ENCODE results near the gene ATP6V1B1. TPM values are rescaled to one million over a fixed set of nuclear protein-coding genes. Genes with fewer than 3 reads are reported as not detected.

ATP6V1B1 gene
- total RNA-seq, 1 donor from 2014 or later: not detected

DNA sequence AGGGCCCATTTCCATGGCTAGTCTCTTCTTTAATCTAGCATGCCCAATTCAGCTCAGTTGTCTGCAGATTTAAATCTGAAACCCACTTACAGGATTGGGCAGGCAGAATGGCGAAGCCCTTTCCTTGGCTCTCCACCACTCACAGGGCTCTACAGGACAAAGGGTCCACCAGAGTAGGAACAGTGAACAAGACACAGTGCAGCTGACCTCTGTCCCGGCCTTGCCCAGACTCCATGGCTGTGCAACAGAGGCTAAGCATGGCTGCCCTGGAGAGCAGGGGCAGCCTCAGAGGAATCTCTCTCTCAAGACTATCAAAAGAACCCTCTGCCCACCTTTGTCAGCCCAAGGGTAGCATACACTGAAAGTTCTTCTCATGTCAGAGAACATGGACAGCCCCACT, 9.7 kb upstream of the ATP6V1B1 start:
- Histone ChIP-seq H3K36me3 (ENCODE audit: control insufficient read depth, insufficient read depth, low read length) (no peaks in the 10 kb centered on the region), H3K27me3 (ENCODE audit: control insufficient read depth, insufficient read depth, low read length) (peaks cover 1% of the 10 kb centered on the region), H3K4me3 (ENCODE audit: low read depth, low read length) (no peak overlapping the region)
- FAIRE-seq (no peak), DNase-seq (ENCODE audit: low read depth) (no peak)
- TF ChIP-seq, protein P1, sequence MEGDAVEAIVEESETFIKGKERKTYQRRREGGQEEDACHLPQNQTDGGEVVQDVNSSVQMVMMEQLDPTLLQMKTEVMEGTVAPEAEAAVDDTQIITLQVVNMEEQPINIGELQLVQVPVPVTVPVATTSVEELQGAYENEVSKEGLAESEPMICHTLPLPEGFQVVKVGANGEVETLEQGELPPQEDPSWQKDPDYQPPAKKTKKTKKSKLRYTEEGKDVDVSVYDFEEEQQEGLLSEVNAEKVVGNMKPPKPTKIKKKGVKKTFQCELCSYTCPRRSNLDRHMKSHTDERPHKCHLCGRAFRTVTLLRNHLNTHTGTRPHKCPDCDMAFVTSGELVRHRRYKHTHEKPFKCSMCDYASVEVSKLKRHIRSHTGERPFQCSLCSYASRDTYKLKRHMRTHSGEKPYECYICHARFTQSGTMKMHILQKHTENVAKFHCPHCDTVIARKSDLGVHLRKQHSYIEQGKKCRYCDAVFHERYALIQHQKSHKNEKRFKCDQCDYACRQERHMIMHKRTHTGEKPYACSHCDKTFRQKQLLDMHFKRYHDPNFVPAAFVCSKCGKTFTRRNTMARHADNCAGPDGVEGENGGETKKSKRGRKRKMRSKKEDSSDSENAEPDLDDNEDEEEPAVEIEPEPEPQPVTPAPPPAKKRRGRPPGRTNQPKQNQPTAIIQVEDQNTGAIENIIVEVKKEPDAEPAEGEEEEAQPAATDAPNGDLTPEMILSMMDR (IDR thresholded peaks at IDR 0.05; ENCODE audit: insufficient read depth, low read length, severe bottlenecking): no peak

DNA sequence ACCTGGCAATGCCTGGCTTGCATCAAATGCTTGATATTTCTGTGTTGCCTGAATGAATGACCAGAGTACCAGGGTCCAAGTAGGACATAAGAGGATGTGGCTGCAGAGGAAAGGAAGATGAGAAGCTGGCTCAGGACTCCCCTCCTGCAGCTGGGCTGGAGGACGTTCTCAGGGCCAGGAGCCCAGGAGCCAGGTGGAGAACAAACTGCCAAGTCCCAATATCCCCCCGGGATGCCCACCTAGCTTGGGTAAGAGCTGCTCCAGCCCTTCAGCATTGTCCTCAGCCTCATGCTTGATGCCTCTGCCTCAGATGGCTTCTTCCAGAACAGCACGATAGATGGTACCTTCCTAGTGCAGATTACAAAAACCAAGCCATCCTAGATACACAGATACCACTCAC, 8.6 kb upstream of the ATP6V1B1 start:
- DNase-seq (ENCODE audit: low read depth) (no peak), FAIRE-seq (no peak)
- Histone ChIP-seq H3K4me3 (ENCODE audit: low read depth, low read length) (no peak overlapping the region), H3K36me3 (ENCODE audit: control insufficient read depth, insufficient read depth, low read length) (no peaks in the 10 kb centered on the region), H3K27me3 (ENCODE audit: control insufficient read depth, insufficient read depth, low read length) (peaks cover 2% of the 10 kb centered on the region)
- TF ChIP-seq, protein P1 (IDR thresholded peaks at IDR 0.05; ENCODE audit: insufficient read depth, low read length, severe bottlenecking): no peak

DNA sequence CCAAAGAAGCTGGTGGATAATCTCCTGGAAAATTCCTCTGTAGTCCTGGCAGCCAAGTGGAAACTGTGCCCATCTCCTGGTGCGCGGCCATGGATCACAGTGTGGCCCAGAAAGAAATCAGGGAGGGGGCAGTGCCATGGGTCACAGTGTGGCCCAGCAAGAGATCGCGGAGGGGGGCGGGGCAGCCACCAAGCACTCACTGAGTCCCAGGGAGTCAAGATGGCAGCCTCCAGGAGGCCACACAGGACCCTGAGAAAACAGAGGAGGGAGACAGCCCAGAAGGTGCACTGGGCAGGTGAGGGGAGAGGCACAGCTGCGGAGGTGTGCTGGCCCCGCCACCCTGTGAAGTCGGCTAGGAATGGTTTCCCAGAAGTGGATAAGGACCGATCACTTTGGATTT, 8.1 kb upstream of the ATP6V1B1 start:
- no peak for FAIRE-seq
- no peak for DNase-seq (ENCODE audit: low read depth)
- no peak overlapping the region for H3K4me3 ChIP-seq (ENCODE audit: low read depth, low read length)
- peaks cover 2% of the 10 kb centered on the region for H3K27me3 ChIP-seq (ENCODE audit: control insufficient read depth, insufficient read depth, low read length)
- TF ChIP-seq, protein P1 (IDR thresholded peaks at IDR 0.05; ENCODE audit: insufficient read depth, low read length, severe bottlenecking): no peak
- H3K36me3 ChIP-seq (ENCODE audit: control insufficient read depth, insufficient read depth, low read length): no peaks in the 10 kb centered on the region

DNA sequence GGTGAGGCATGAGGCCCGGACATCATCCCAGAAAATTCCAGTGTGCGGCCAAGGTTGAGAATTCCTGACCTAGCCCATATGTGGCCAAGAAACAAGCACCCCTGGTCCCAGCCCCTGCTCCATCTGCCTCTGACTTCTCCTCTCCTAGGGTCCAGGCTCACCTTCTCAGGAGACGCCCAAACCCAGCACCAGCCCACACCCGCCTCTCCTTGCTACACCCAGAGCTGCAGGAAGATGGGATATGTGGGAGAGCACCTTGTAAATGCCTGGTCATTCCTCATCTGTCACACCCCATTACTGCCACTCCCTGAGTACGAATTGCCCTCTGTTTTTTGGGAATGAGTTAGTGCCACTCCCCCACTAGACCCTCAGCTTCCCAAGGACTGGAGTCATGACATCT, 7.3 kb upstream of the ATP6V1B1 start:
- Histone ChIP-seq H3K27me3 (ENCODE audit: control insufficient read depth, insufficient read depth, low read length) (peaks cover 2% of the 10 kb centered on the region), H3K4me3 (ENCODE audit: low read depth, low read length) (no peak overlapping the region), H3K36me3 (ENCODE audit: control insufficient read depth, insufficient read depth, low read length) (no peaks in the 10 kb centered on the region)
- FAIRE-seq (no peak), DNase-seq (ENCODE audit: low read depth) (no peak)
- TF ChIP-seq, protein P1 (IDR thresholded peaks at IDR 0.05; ENCODE audit: insufficient read depth, low read length, severe bottlenecking): no peak

DNA sequence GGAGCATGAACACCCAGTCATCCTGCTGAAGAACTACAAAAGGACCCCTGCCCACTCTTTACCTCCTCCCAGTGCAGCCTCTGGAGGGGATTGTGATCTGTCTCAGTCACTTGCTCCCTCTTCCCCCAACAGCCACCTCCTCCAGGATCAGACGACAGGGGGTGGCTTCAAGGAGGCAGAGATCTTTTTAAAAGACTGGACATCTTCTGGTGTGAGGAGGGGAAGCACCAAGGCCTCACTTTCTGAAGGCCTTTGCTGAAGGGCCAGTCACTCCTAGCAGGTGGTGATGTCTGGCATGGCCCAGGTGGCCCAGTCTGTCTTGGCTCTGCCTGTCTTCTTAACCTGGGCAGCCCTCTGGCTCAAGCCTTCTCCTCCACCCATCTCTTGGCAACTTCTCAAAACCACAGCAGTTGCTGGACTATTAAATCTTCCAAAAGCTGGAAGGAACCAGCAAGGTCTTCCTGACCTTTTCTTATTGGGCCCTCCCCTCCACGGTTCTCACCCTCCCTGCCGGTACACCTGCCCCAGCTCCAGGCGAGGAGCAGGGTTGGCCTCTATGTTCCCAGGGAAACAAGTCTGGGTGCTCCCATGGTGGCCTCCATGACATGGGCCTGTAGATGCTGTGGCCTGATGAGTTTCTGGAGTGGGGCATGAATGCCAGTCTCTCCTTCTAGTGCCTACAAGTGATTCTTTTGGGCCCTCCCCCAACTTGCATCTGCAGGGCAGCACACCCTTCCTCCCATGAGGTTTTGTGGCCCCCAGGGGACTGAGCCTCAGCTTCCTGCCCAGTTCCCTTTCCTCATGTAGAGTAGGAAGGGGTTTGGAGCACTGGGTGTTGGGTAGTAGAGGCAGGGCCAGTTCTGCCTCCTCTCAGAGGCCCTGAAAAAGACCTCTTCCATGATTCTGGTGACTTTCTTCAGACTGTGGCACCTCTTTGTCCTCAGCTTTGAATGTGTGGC, 5.0 kb upstream of the ATP6V1B1 start:
- FAIRE-seq (no peak), DNase-seq (ENCODE audit: low read depth) (no peak)
- H3K36me3 ChIP-seq (ENCODE audit: control insufficient read depth, insufficient read depth, low read length): no peaks in the 10 kb centered on the region
- TF ChIP-seq, protein P1 (IDR thresholded peaks at IDR 0.05; ENCODE audit: insufficient read depth, low read length, severe bottlenecking): no peak
- H3K4me3 ChIP-seq (ENCODE audit: low read depth, low read length): no peak overlapping the region
- peaks cover 9% of the 10 kb centered on the region for H3K27me3 ChIP-seq (ENCODE audit: control insufficient read depth, insufficient read depth, low read length)

All from bronchial epithelial cell (primary cell).